ENCODE measurements around the gene ANAPC13. TPM values are rescaled to one million over a fixed set of nuclear protein-coding genes. Genes with fewer than 3 reads are reported as not detected.

Gene ANAPC13, protein sequence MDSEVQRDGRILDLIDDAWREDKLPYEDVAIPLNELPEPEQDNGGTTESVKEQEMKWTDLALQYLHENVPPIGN
- total RNA-seq (2021) (60.2 and 69.7 TPM in 2 replicates), Bru-seq, nascent RNA (percentile 86 among the genes with signal in this experiment), BruChase-seq, experiment 1, labeled RNA remaining after a 2-hour chase (percentile 84 among the genes with signal in this experiment), BruChase-seq, experiment 2, labeled RNA remaining after a 6-hour chase (percentile 92 among the genes with signal in this experiment)
- long read RNA-seq, transcript ANAPC13-204 (3 exons, 1,840 nt) = minor isoform, 69 of 161 reads
- long read RNA-seq, transcript ANAPC13-201 (3 exons, 1,209 nt) = major isoform, 85 of 161 reads
- long read RNA-seq, partial matches to known transcripts = 0 of 161 reads
- long read RNA-seq, other reads (novel, unspliced or antisense) = 3 of 161 reads

DNA sequence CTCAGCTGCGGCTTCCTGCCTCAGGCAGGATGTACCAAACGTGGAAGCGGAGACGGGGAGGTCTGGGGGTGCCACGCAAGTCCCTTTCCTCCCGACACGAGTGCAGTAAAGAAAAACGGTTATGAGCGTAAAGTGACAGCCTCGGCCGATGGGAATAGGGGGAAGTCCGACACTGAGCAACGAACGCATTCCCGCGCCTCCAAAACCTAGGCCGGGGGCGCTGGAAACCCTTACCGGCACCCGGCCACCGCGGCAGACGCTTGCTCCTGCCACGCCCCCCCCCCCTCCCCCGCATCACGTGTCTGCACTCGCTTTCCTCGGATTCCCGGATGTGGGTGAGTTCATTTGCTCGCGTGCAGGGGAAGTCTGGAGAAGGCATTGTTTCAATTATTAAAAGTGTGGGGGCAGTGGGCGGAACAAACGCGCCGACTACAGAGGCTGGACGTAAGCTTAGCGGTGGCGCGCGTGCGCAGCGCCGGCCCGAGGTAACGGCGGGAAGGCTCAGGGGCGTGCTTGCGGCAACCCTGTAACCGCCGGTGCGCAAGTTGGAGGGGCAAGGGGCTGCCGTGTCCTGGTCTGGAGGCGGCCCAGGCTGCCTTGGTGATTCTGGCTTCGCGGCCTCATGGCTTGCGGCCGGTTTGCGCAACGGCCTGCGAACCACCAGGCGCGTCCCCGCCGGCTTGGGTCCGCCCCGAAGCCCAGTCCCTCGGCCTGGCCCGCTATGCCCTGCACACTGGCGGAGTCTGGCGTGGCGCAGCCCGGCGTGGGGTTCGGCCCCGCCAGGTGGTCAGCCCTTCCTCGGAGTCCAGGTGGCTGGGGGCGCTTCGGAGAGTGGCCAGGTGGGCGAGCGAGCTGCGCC is at the start of gene ANAPC13, which contains the start of gene CEP63:
TSS of gene ANAPC13 (minus strand) at position 268 of the 859 bp plus-strand sequence. CDS start 3,081 bp downstream, outside the sequence.
TSS of gene CEP63 (plus strand) at position 340 of the 859 bp plus-strand sequence. CDS start 9,264 bp downstream, outside the sequence.
- Histone ChIP-seq H3K27me3 (replicated peaks; ENCODE audit: insufficient read depth, low read depth, low read length, poor library complexity) (no peaks in the 10 kb centered on the region), H3K9me3 (ENCODE audit: low read depth, low read length, poor library complexity, severe bottlenecking) (no peaks in the 10 kb centered on the region), H3K36me3 (ENCODE audit: insufficient read depth, low read length, poor library complexity, severe bottlenecking) (peaks cover 17% of the 10 kb centered on the region), H3K27ac (ENCODE audit: low read depth, low read length, poor library complexity, severe bottlenecking) (peak within 1 kb of the TSS; percentile 98), H3K4me3 (ENCODE audit: low read depth, low read length, poor library complexity, severe bottlenecking) (peak within 1 kb of the TSS; percentile 80), H3K4me1 (ENCODE audit: insufficient read depth, low read length, poor library complexity, severe bottlenecking) (peaks cover 14% of the 10 kb centered on the region)
- no TSS peak for BruUV-seq (replicated peaks)
- TF ChIP-seq, protein P1, sequence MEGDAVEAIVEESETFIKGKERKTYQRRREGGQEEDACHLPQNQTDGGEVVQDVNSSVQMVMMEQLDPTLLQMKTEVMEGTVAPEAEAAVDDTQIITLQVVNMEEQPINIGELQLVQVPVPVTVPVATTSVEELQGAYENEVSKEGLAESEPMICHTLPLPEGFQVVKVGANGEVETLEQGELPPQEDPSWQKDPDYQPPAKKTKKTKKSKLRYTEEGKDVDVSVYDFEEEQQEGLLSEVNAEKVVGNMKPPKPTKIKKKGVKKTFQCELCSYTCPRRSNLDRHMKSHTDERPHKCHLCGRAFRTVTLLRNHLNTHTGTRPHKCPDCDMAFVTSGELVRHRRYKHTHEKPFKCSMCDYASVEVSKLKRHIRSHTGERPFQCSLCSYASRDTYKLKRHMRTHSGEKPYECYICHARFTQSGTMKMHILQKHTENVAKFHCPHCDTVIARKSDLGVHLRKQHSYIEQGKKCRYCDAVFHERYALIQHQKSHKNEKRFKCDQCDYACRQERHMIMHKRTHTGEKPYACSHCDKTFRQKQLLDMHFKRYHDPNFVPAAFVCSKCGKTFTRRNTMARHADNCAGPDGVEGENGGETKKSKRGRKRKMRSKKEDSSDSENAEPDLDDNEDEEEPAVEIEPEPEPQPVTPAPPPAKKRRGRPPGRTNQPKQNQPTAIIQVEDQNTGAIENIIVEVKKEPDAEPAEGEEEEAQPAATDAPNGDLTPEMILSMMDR (conservative IDR thresholded peaks at IDR 0.05; ENCODE audit: low read depth, low read length) = no peak
- TF ChIP-seq EZH2 (IDR thresholded peaks at IDR 0.05; ENCODE audit: borderline replicate concordance, low read depth, low read length, poor library complexity, severe bottlenecking) = no peak
- intact Hi-C loops (cut with micrococcal nuclease; ENCODE audit: unreplicated experiment) = loop anchor here (5.0 kb wide), 1 partner anchor 114 kb away; the partner anchor contains the start of gene AMOTL2
- CTCF ChIA-PET = no interaction called here
- DNase-seq (ENCODE audit: low spot score) = peak; percentile 100
- POLR2A ChIA-PET (ENCODE audit: low non-redundant PET) = interaction anchor here (0.5 kb wide), 1 partner anchor 211 kb away, joined by 9 read pairs; no protein-coding TSS in a partner anchor

DNA sequence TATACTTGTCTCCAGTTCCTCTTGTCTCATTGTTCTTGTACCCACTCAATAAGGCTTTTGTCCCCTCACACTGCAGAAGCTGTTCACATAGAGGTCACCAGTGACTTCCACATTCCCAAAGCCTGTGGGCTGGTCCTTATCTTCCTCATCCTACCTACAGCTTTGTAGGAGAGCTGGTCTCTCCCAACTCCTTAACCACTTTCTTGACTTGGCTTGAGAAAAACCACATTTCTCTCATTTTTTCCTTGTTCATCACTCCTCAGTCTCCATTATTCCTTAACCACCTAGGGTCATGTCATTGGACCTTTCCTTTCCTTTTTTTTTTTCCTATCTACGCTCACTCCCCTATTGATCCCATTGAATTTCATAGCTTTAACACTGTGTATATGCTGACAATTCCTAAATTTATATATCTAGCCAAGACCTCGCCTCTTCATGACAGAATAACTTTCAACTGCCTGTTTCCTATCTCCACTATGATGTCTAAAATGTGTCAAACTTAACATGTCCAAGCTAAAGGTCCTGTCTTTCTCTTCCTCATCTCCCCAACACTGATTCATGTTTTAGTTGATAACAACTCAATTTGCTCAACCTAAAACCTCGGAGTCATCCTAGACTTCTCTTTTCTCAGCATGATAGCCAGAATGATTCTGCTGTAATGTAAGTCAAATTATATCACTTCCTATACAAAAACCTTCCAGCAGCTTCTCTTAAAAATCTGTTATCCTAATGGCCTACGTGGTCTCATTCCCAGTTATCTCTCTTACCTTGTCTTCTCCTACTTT is 49.6 kb upstream of the ANAPC13 start:
- DNase-seq (ENCODE audit: low spot score) = no peak
- intact Hi-C loops (cut with micrococcal nuclease; ENCODE audit: unreplicated experiment) = no loop called here
- no TSS peak for BruUV-seq (replicated peaks)
- TF ChIP-seq EZH2 (IDR thresholded peaks at IDR 0.05; ENCODE audit: borderline replicate concordance, low read depth, low read length, poor library complexity, severe bottlenecking) = no peak
- TF ChIP-seq, protein P1 (conservative IDR thresholded peaks at IDR 0.05; ENCODE audit: low read depth, low read length) = no peak
- no peaks in the 10 kb centered on the region for H3K4me1 ChIP-seq (ENCODE audit: insufficient read depth, low read length, poor library complexity, severe bottlenecking)
- ChIA-PET POLR2A (ENCODE audit: low non-redundant PET) (no interaction called here), CTCF (no interaction called here)
- H3K9me3 ChIP-seq (ENCODE audit: low read depth, low read length, poor library complexity, severe bottlenecking) = no peaks in the 10 kb centered on the region
- H3K27ac ChIP-seq (ENCODE audit: low read depth, low read length, poor library complexity, severe bottlenecking) = no peak overlapping the region
- H3K36me3 ChIP-seq (ENCODE audit: insufficient read depth, low read length, poor library complexity, severe bottlenecking) = no peaks in the 10 kb centered on the region
- H3K27me3 ChIP-seq (replicated peaks; ENCODE audit: insufficient read depth, low read depth, low read length, poor library complexity) = no peaks in the 10 kb centered on the region
- no peak overlapping the region for H3K4me3 ChIP-seq (ENCODE audit: low read depth, low read length, poor library complexity, severe bottlenecking)

DNA sequence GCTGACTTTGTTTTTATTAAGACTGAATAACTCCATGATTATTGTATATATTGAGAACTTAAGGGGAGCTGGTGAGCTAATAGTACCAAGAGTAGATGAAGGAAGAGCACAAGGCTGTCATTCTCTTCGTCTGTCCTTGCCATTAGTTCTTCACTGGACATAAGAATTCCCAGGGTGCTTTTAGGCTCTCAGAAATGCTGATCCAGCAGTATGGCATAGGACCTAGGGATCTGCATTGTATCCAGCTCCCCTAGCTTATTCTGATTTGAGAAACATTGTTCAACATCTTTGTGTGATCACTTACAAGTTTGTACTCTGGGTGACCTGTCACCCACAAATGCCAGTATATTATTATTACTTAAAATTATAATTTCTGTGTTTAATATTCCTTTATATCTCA is 47.7 kb upstream of the ANAPC13 start:
- Histone ChIP-seq H3K4me1 (ENCODE audit: insufficient read depth, low read length, poor library complexity, severe bottlenecking) (no peaks in the 10 kb centered on the region), H3K9me3 (ENCODE audit: low read depth, low read length, poor library complexity, severe bottlenecking) (no peaks in the 10 kb centered on the region), H3K4me3 (ENCODE audit: low read depth, low read length, poor library complexity, severe bottlenecking) (no peak overlapping the region), H3K27ac (ENCODE audit: low read depth, low read length, poor library complexity, severe bottlenecking) (no peak overlapping the region), H3K27me3 (replicated peaks; ENCODE audit: insufficient read depth, low read depth, low read length, poor library complexity) (no peaks in the 10 kb centered on the region), H3K36me3 (ENCODE audit: insufficient read depth, low read length, poor library complexity, severe bottlenecking) (no peaks in the 10 kb centered on the region)
- intact Hi-C loops (cut with micrococcal nuclease; ENCODE audit: unreplicated experiment) = no loop called here
- ChIA-PET CTCF (interaction anchor here (0.5 kb wide), 1 partner anchor 247 kb away, joined by 10 read pairs; no protein-coding TSS in a partner anchor), POLR2A (ENCODE audit: low non-redundant PET) (no interaction called here)
- TF ChIP-seq EZH2 (IDR thresholded peaks at IDR 0.05; ENCODE audit: borderline replicate concordance, low read depth, low read length, poor library complexity, severe bottlenecking) = no peak
- TF ChIP-seq, protein P1 (conservative IDR thresholded peaks at IDR 0.05; ENCODE audit: low read depth, low read length) = no peak
- BruUV-seq (replicated peaks) = no TSS peak
- no peak for DNase-seq (ENCODE audit: low spot score)

All from A673 (cell line).